Mucosa of descending colon (tissue), 3 donors: ENCODE results near the gene VARS1. TPM values are rescaled to one million over a fixed set of nuclear protein-coding genes. Genes with fewer than 3 reads are reported as not detected.

Experiments used
- ATAC-seq: fragments of 200-7000 bp; cut with Tn5 transposase; one replicate; pipeline ENCODE4 v1.9.1; 2020; ENCODE audit warnings: mild to moderate bottlenecking, moderate library complexity
- DNase-seq, 3 donors: peaks; one replicate each; pipeline ENCODE4 v3.0.0-alpha.2; 2020
- H3K36me3 ChIP-seq: fragments of 200-600 bp; one replicate; pipeline ENCODE4 v1.8.0; 2021; ENCODE audit warnings: low read depth, mild to moderate bottlenecking
- H3K4me1 ChIP-seq: fragments of 200-600 bp; one replicate; pipeline ENCODE4 v1.8.0; 2021; ENCODE audit warnings: low read depth, mild to moderate bottlenecking
- H3K4me3 ChIP-seq: fragments of 200-600 bp; one replicate; pipeline ENCODE4 v1.8.0; 2021; ENCODE audit warnings: mild to moderate bottlenecking
- H3K9me3 ChIP-seq: fragments of 200-600 bp; one replicate; pipeline ENCODE4 v1.8.0; 2021; ENCODE audit warnings: mild to moderate bottlenecking
- CTCF ChIP-seq: fragments of 200-600 bp; IDR thresholded peaks from one replicate; pipeline ENCODE4 v1.8.0; 2022; ENCODE audit warnings: antibody characterized with exemption, mild to moderate bottlenecking
- intact Hi-C, 2 donors: fragments of 100-400 bp; cut with DNase I in 1 of 2; cut with micrococcal nuclease in 1 of 2; formaldehyde crosslinking; loops; one replicate each; pipeline versions ENCODE4 v1.11.0 to v1.11.1; 2022; cut with DNase I, micrococcal nuclease
- total RNA-seq, 3 donors: library from RNA; stranded (reverse); fragmentation: NEBNext Ultra II Directional in 2 of 3; extraction: Animal tissue kit (Norgen Biotek cat#: 25700) in 2 of 3; gene quantifications; one replicate each; pipeline versions ENCODE4 v1.2.1 to v1.2.4, GENCODE V29; 2021 to 2023
- donor health status: DM: no; HTN: no; CAD: no; lungs with moderate emphysema.
- donor health status: DM: no; HTN: no; CAD: no.
- donor health status: DM: no; HTN: yes; CAD: no.

Gene VARS1
- total RNA-seq, 3 donors from 2014 or later: 41.7 to 65.8 (median 45.0) TPM

GRCh38 chr6:31769684-31770371, 25.7 kb downstream of the VARS1 start:
- Histone ChIP-seq H3K9me3 (no peaks in the 10 kb centered on the region), H3K4me3 (no peak overlapping the region), H3K4me1 (peaks cover 14% of the 10 kb centered on the region), H3K36me3 (no peaks in the 10 kb centered on the region)
- intact Hi-C loops: no loop called here
- ATAC-seq: peak; percentile 91
- DNase-seq: peak; percentile 89 to 95 (median 95)
- peak; percentile 68 for TF ChIP-seq CTCF

GRCh38 chr6:31768363-31769257, 26.9 kb downstream of the VARS1 start:
- intact Hi-C loops: no loop called here
- no peak for TF ChIP-seq CTCF
- Histone ChIP-seq H3K36me3 (no peaks in the 10 kb centered on the region), H3K9me3 (no peaks in the 10 kb centered on the region), H3K4me1 (peaks cover 11% of the 10 kb centered on the region), H3K4me3 (no peak overlapping the region)
- ATAC-seq: no peak
- no peak for DNase-seq

- Histone ChIP-seq H3K4me3 (no peak overlapping the region), H3K9me3 (no peaks in the 10 kb centered on the region), H3K4me1 (peaks cover 7% of the 10 kb centered on the region), H3K36me3 (no peaks in the 10 kb centered on the region)
- no peak for DNase-seq
- ATAC-seq: no peak
- TF ChIP-seq CTCF: no peak
- intact Hi-C loops: no loop called here
These were observed 28.4 kb downstream of the VARS1 start for GRCh38 chr6:31767096-31767645.

- ATAC-seq: peak; percentile 16
- no peak for TF ChIP-seq CTCF
- H3K4me3 ChIP-seq: no peak overlapping the region
- DNase-seq: no peak
- H3K9me3 ChIP-seq: no peaks in the 10 kb centered on the region
- intact Hi-C loops: no loop called here
- no peaks in the 10 kb centered on the region for H3K36me3 ChIP-seq
- H3K4me1 ChIP-seq: peaks cover 6% of the 10 kb centered on the region
These were observed 29.4 kb downstream of the VARS1 start for GRCh38 chr6:31765910-31766794.

GRCh38 chr6:31765559-31765909, 30.0 kb downstream of the VARS1 start:
- Histone ChIP-seq H3K9me3 (no peaks in the 10 kb centered on the region), H3K4me1 (peaks cover 6% of the 10 kb centered on the region), H3K4me3 (no peak overlapping the region), H3K36me3 (no peaks in the 10 kb centered on the region)
- no peak for ATAC-seq
- intact Hi-C loops: no loop called here
- no peak for DNase-seq
- TF ChIP-seq CTCF: no peak
